SK-N-SH (cell line): ENCODE results near the gene TUNAR. TPM values are rescaled to one million over a fixed set of nuclear protein-coding genes. Genes with fewer than 3 reads are reported as not detected.

ENCODE experiments used
- CTCF ChIA-PET: fragments of 300-600, 350-600 bp; formaldehyde crosslinking; extraction: SDS; loops from one replicate; lab custom pipeline; 2021; lab: Yijun Ruan, JAX
- POLR2A ChIA-PET: fragments of 350-600 bp; sonication (Branson Sonifier 250); formaldehyde crosslinking; extraction: SDS; loops from one replicate; lab custom pipeline; 2020; ENCODE audit warnings: antibody characterized with exemption, inconsistent platforms; lab: Yijun Ruan, JAX
- DNase-seq: peaks from one replicate; pipeline ENCODE4 v3.0.0; 2012
- H2AFZ ChIP-seq: fragments of 200-600 bp; sonication (generic); 2 replicates; pipeline ENCODE4 v1.8.1; 2016; ENCODE audit warnings: antibody characterized with exemption, mild to moderate bottlenecking, low read depth
- H3F3A ChIP-seq: fragments of 200-600 bp; sonication (generic); replicated peaks from 2 replicates; pipeline ENCODE3; 2016; ENCODE audit warnings: antibody characterized with exemption, mild to moderate bottlenecking; ENCODE audit not compliant: insufficient read depth
- H3K27ac ChIP-seq, 2 experiments: fragments of 200-500 bp in 1 of 2; fragments of 200-600 bp in 1 of 2; sonication (Bioruptor generic) in 1 of 2; sonication (generic), shearing (Covaris generic) in 1 of 2; 2 replicates each; pipeline versions ENCODE4 v1.5.1 to v1.6.1; 2014 to 2016; ENCODE audit warnings: low read depth in 2 of 2, inconsistent platforms in 1 of 2, low read length in 1 of 2, mild to moderate bottlenecking in 1 of 2, mixed read lengths in 1 of 2
- H3K27me3 ChIP-seq: fragments of 200-600 bp; sonication (generic), shearing (Covaris generic); 2 replicates; pipeline ENCODE4 v1.6.1; 2016; ENCODE audit warnings: mixed run types; ENCODE audit not compliant: insufficient read depth
- H3K36me3 ChIP-seq, 2 experiments: fragments of 200-500 bp in 1 of 2; fragments of 200-600 bp in 1 of 2; sonication (Bioruptor generic) in 1 of 2; sonication (generic) in 1 of 2; replicated peaks in 1 of 2; 2 replicates each; pipeline versions ENCODE3 to v1.5.1; 2014 to 2016; ENCODE audit warnings: low read length in 1 of 2, mild to moderate bottlenecking in 1 of 2; ENCODE audit not compliant: insufficient read depth in 2 of 2, control insufficient read depth in 1 of 2
- H3K4me1 ChIP-seq, 2 experiments: fragments of 200-500 bp in 1 of 2; fragments of 200-600 bp in 1 of 2; sonication (Bioruptor generic) in 1 of 2; sonication (generic), shearing (Covaris generic) in 1 of 2; 2 replicates each; pipeline versions ENCODE4 v1.5.1 to v1.6.1; 2014 to 2016; ENCODE audit warnings: low read depth in 1 of 2, low read length in 1 of 2, mixed run types in 1 of 2; ENCODE audit not compliant: insufficient read depth in 2 of 2, control insufficient read depth in 1 of 2
- H3K4me2 ChIP-seq: fragments of 200-600 bp; sonication (generic), shearing (Covaris generic); 2 replicates; pipeline ENCODE4 v1.6.1; 2017; ENCODE audit warnings: mixed run types
- H3K4me3 ChIP-seq, 2 experiments: fragments of 200-500 bp in 1 of 2; fragments of 200-600 bp in 1 of 2; sonication (Bioruptor generic) in 1 of 2; sonication (generic), shearing (Covaris generic) in 1 of 2; 2 replicates each; pipeline versions ENCODE4 v1.5.1 to v1.8.1; 2014 to 2016; ENCODE audit warnings: low read depth in 2 of 2, inconsistent platforms in 1 of 2, low read length in 1 of 2, mild to moderate bottlenecking in 1 of 2, mixed read lengths in 1 of 2, moderate library complexity in 1 of 2
- H3K79me2 ChIP-seq: fragments of 200-600 bp; sonication (generic); 2 replicates; pipeline ENCODE4 v1.8.1; 2017; ENCODE audit warnings: mild to moderate bottlenecking; ENCODE audit not compliant: insufficient read depth
- H3K9ac ChIP-seq: fragments of 200-600 bp; sonication (generic); 2 replicates; pipeline ENCODE4 v1.6.1; 2017; ENCODE audit warnings: mixed run types
- H3K9me2 ChIP-seq: fragments of 200-600 bp; sonication (generic); 2 replicates; pipeline ENCODE4 v1.6.1; 2017; ENCODE audit warnings: mixed run types
- H3K9me3 ChIP-seq: fragments of 200-600 bp; sonication (generic); 2 replicates; pipeline ENCODE4 v1.6.1; 2017; ENCODE audit warnings: mixed run types, mild to moderate bottlenecking, moderate library complexity
- H4K20me1 ChIP-seq: fragments of 200-600 bp; sonication (generic); 2 replicates; pipeline ENCODE4 v1.6.1; 2017; ENCODE audit warnings: mild to moderate bottlenecking, mixed run types; ENCODE audit not compliant: insufficient read depth
- CHD2 ChIP-seq: fragments of 150-350 bp; IDR thresholded peaks from 2 replicates; pipeline ENCODE4 v1.6.1; 2018; ENCODE audit warnings: low read length; ENCODE audit not compliant: partially characterized antibody
- FOXM1 ChIP-seq: IDR thresholded peaks from 2 replicates; pipeline ENCODE4 v1.4.0; 2012; ENCODE audit warnings: low read depth, mild to moderate bottlenecking
- JUND ChIP-seq: IDR thresholded peaks from 2 replicates; pipeline ENCODE4 v1.4.0; 2012
- MAX ChIP-seq: IDR thresholded peaks from 2 replicates; pipeline ENCODE4 v1.4.0; 2012; ENCODE audit warnings: low read depth
- MEF2A ChIP-seq: IDR thresholded peaks from 2 replicates; pipeline ENCODE4 v1.4.0; 2012; ENCODE audit warnings: low read depth, borderline replicate concordance
- MXI1 ChIP-seq: IDR thresholded peaks from 2 replicates; pipeline ENCODE4 v1.6.1; 2012; ENCODE audit warnings: mild to moderate bottlenecking, low read depth, low read length, improper control_type of control experiment
- NRF1 ChIP-seq: IDR thresholded peaks from 2 replicates; pipeline ENCODE4 v1.6.1; 2012; ENCODE audit warnings: low read depth, mild to moderate bottlenecking, low read length
- PBX3 ChIP-seq: IDR thresholded peaks from 2 replicates; pipeline ENCODE4; 2012
- POLR2AphosphoS5 ChIP-seq: IDR thresholded peaks from 2 replicates; pipeline ENCODE4 v1.6.1; 2012; ENCODE audit warnings: low read depth, low read length
- RAD21 ChIP-seq: IDR thresholded peaks from 2 replicates; pipeline ENCODE4 v1.6.1; 2012; ENCODE audit warnings: mild to moderate bottlenecking, low read length
- REST ChIP-seq: IDR thresholded peaks from 2 replicates; pipeline ENCODE4 v1.6.1; 2012; ENCODE audit warnings: mild to moderate bottlenecking, low read depth, low read length, moderate library complexity
- RFX5 ChIP-seq: IDR thresholded peaks from 2 replicates; pipeline ENCODE4 v1.6.1; 2012; ENCODE audit warnings: mild to moderate bottlenecking, improper control_type of control experiment, low read length
- SIN3A ChIP-seq: IDR thresholded peaks from 2 replicates; pipeline ENCODE4 v1.6.1; 2012; ENCODE audit warnings: low read depth, mild to moderate bottlenecking, low read length, moderate library complexity, borderline replicate concordance
- SMC3 ChIP-seq: IDR thresholded peaks from 2 replicates; pipeline ENCODE4 v1.6.1; 2012; ENCODE audit warnings: low read depth, low read length, improper control_type of control experiment
- TCF12 ChIP-seq: IDR thresholded peaks from 2 replicates; pipeline ENCODE4 v1.4.0; 2012
- TEAD4 ChIP-seq: IDR thresholded peaks from 2 replicates; pipeline ENCODE4 v1.4.0; 2012; ENCODE audit warnings: mild to moderate bottlenecking, borderline replicate concordance; ENCODE audit not compliant: insufficient read depth
- USF1 ChIP-seq: IDR thresholded peaks from 2 replicates; pipeline ENCODE4 v1.4.0; 2012; ENCODE audit warnings: low read depth, borderline replicate concordance
- YY1 ChIP-seq: IDR thresholded peaks from 2 replicates; pipeline ENCODE4 v1.4.0; 2012; ENCODE audit warnings: low read depth, mild to moderate bottlenecking
- ZBTB33 ChIP-seq: IDR thresholded peaks from 2 replicates; pipeline ENCODE4 v1.4.0; 2012; ENCODE audit warnings: low read depth, borderline replicate concordance
- WGBS: methylation state at CpG from one replicate; pipeline ENCODE4 v1.1.6; 2017; ENCODE audit warnings: low lambda C conversion rate; 5-methylcytosine and 5-hydroxymethylcytosine counted together
- polyA plus RNA-seq, 3 experiments: library from polyadenylated mRNA; depleted of rRNA; stranded (reverse); fragments of >200 nt; gene quantifications; 2 replicates each; pipeline ENCODE4 v1.2.3, GENCODE V29; 2012

Gene TUNAR
- polyA plus RNA-seq, 1 of the 3 experiments (the other 2 are of a cell fraction), result 0.02 TPM

- TF ChIP-seq PBX3 (no peak), JUND (no peak), MEF2A (no peak), RFX5 (no peak), ZBTB33 (no peak), REST (no peak), MXI1 (no peak), RAD21 (no peak), MAX (no peak)
Observed at GRCh38 chr14:95902273-95902826, 25.7 kb downstream of the TUNAR start (continued).

GRCh38 chr14:95903165-95903564, 26.5 kb downstream of the TUNAR start:
- 0 out of 4 replicates have a peak, but pooled peaks cover 0 to 4% of the 10 kb centered on the region in 2 experiments for H3K4me1 ChIP-seq
- no peak overlapping the region for H2AFZ ChIP-seq
- CTCF ChIA-PET, result no interaction called here
- H3K4me2 ChIP-seq, result no peak overlapping the region
- no peaks in the 10 kb centered on the region for H3K27me3 ChIP-seq
- no peaks in the 10 kb centered on the region for H3F3A ChIP-seq
- no peaks in the 10 kb centered on the region for H3K9me2 ChIP-seq
- WGBS, result 60% methylated on average over 5 of the region's 5 CpGs
- no peak overlapping the region for H3K27ac ChIP-seq
- no peaks in the 10 kb centered on the region for H3K79me2 ChIP-seq
- no peaks in the 10 kb centered on the region for H3K36me3 ChIP-seq
- no peaks in the 10 kb centered on the region for H4K20me1 ChIP-seq
- no peak overlapping the region for H3K4me3 ChIP-seq
- no peak for DNase-seq
- POLR2A ChIA-PET, result no interaction called here
- no peaks in the 10 kb centered on the region for H3K9me3 ChIP-seq
- no peak overlapping the region for H3K9ac ChIP-seq
- TF ChIP-seq TCF12 (no peak), SMC3 (no peak), MEF2A (no peak), YY1 (no peak), RFX5 (no peak), MXI1 (no peak), FOXM1 (no peak), MAX (no peak), RAD21 (no peak), ZBTB33 (no peak), USF1 (no peak), CHD2 (no peak), NRF1 (no peak), TEAD4 (no peak), POLR2AphosphoS5 (no peak), SIN3A (no peak)
